H54 (cell line): ENCODE results near the gene TSPAN18.

Experiments
- DNase-seq: peaks from one replicate; pipeline ENCODE4 v3.0.0; 2011; ENCODE audit warnings: low spot score, mixed read lengths; ENCODE audit not compliant: insufficient read length
- FAIRE-seq: peaks from 3 replicates; lab custom pipeline; 2011; peaks lifted over from hg19 to GRCh38; lab: Jason Lieb, UNC
- POLR2A ChIP-seq: IDR thresholded peaks from 2 replicates; pipeline ENCODE4 v1.6.1; 2011; ENCODE audit warnings: low read depth, mild to moderate bottlenecking, low read length

Gene TSPAN18

GRCh38 chr11:44750551-44751465, 24.0 kb downstream of the TSPAN18 start:
- TF ChIP-seq POLR2A, result no peak
- DNase-seq (no peak), FAIRE-seq (no peak)

DNA sequence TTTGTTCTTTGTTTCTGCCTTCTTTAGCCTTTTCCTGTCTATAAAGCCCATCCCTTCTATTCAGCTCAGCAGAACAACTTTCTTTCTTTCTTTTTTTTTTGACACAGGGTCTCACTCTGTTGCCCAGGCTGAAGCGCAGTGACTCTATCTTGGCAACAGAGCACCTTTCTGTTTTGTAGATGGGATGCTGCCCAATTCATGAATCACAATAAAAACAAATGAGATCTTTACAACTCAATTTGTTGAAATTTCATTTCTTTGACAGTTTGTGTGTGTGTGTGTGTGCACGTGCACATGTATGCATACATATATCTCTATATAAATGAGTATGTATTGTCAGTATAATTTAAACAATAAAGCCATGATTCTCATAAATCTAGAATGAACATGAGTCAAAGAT, 25.5 kb downstream of the TSPAN18 start:
- TF ChIP-seq POLR2A, result no peak
- no peak for FAIRE-seq

GRCh38 chr11:44752713-44753112, 26.0 kb downstream of the TSPAN18 start:
- no peak for FAIRE-seq
- no peak for DNase-seq
- TF ChIP-seq POLR2A, result no peak

More for the DNA sequence above, 25.5 kb downstream of the TSPAN18 start:
- no peak for DNase-seq

- no peak for TF ChIP-seq POLR2A
- FAIRE-seq (no peak), DNase-seq (no peak)
Measured at GRCh38 chr11:44753961-44754645, 27.3 kb downstream of the TSPAN18 start.

GRCh38 chr11:44754876-44755555, 28.3 kb downstream of the TSPAN18 start:
- no peak for TF ChIP-seq POLR2A
- DNase-seq (no peak), FAIRE-seq (no peak)

DNA sequence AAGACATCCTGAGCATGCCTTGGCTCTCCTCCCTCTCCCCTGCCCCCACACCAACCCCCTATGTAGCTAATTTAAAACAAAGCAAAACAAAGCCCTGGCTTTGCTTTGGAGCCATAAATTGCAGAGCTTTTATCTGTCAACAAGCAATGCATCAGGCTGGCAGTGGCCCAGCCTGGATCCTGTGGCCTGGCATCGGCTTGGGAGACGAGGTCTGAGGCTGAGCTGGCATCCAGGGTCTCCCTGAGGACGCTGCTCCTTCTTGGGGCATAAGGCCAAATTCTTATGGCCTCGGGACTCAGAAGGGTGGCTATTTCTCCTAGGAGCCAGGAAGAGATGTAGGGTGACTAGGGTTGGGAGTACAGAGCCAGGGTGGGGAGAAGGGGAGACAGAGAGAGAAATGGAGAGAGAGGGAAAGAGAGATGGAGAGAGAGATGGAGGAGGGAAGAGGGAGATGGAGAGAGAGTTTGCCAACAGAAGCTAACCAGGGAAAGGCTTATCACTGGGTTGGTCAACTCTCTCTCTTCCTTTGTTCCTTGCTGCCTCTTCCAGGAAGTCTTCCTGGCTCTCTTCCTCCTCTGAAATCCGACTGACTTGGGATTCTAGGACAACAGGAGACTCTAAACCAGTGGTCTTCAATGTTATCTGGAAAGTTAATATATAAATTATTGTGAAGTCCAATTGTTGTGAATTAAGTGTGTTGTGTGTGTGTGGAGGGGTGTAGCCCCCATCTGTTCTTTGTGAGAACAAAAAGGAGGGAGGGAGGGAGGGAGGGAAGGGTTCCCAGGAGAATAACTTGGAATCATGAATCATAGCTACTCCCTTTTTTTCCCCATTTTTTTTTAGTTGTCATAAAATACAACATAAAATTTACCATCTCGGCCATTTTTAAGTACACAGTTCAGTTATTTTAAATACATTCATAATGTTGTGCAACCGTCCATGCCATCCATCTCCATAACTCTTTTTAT, 29.1 kb downstream of the TSPAN18 start:
- TF ChIP-seq POLR2A, result no peak
- FAIRE-seq (no peak), DNase-seq (no peak)

DNA sequence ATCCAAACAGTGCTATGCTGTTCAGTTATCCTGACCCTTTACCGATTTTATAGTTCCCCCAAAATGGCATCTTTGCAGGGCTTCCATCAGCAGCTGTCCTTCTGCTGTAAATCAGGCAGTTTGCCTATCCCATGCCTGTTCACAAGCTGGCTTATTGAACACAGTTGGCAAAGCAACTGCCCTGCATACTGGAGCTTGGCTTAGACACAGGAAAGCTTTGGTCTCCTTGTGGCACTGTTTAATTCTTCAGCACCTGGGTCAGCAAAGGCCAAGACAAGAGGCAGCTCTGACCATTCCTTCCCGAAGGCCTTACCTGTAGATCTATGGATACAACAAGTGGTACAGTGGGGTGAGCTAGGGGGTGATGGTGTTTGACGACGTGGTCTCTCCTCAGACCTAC, 32.2 kb downstream of the TSPAN18 start:
- FAIRE-seq (no peak), DNase-seq (no peak)
- no peak for TF ChIP-seq POLR2A

GRCh38 chr11:44759743-44760476, 33.1 kb downstream of the TSPAN18 start:
- DNase-seq (no peak), FAIRE-seq (no peak)
- TF ChIP-seq POLR2A, result no peak

DNA sequence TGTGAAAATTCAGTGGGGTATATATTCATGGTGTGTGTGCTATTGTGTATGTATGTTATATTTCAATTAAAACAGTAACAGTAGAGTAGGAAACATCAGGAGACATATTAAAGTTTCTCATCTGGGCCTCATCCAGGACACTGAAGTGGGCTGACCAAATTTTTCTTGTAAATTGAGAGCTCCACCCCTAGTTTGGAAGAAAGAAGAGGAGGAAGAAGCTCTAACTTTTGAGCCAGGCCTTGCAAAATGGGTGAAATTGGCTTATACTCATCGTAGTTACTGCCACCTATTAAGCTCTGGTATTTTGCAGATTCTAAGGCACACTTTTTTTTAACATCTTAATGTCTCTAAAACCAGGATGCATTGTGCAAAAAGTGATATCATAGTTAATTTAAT, 33.7 kb downstream of the TSPAN18 start:
- no peak for DNase-seq
- no peak for TF ChIP-seq POLR2A
- no peak for FAIRE-seq

DNA sequence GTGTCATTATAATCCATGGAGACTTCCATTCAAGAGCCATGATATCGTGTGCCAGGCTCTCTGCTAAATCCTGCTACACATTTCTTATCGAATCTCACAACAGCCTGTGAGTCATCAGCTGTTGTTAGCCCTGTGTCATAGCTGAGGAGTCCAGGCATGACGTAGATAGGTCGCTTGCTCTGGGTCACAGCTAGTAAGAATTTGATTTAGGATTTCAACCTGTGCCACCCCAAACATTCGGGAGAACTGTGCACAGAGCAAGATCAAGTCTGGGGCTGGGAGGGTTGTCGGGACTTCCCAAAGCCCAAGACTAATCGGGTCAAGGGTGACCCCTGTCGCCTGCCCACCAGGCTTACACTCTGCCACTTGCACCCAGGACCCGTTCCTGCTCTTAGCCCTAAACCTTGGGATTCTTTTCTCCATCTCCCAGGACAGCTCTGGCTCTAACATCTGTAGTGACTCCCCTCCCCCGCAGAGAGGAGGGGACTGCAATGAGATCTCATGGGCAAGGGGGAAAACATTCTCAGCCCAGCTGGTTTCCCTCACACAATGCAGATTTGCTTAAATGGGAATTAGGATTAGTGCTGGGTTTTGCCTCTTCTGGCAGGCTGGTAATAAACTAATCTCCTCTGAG, 34.3 kb downstream of the TSPAN18 start:
- TF ChIP-seq POLR2A, result no peak
- no peak for FAIRE-seq
- DNase-seq, result peak; percentile 69

- DNase-seq, result no peak
- FAIRE-seq, result no peak
- TF ChIP-seq POLR2A, result no peak
Measured at GRCh38 chr11:44761551-44761961, 34.8 kb downstream of the TSPAN18 start.
